ENCODE measurements around the gene PCNX2. TPM values are rescaled to one million over a fixed set of nuclear protein-coding genes. Genes with fewer than 3 reads are reported as not detected.

PCNX2 gene
- total and polyA plus RNA-seq, 2 of the 13 experiments (the other 11 are each of a cell fraction or from before 2014, with no cell fraction given) = 0.11 to 0.42 TPM

DNA sequence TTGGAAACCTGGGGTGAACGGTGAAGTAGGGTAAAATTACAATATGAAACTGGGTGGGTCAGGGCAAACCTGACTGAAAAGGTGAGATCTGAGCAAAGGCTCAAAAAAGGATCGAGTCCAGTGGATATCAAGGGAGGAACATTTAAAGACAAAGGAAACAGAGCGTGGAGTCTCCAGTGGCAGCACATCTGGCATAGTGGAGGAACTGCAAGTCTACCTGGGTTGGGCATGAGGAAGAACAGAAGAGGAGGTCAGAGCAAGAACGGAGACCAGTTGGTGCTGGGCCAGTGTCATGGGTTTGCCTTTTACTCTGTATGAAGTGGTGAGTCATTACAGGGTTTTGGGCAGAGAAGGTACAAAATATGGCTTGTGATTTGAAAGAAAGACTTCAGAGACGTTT lies 181.4 kb downstream of the PCNX2 start:
- 19% methylated on average over 5 of the region's 5 CpGs for WGBS (ENCODE audit: low lambda C conversion rate)
- Histone ChIP-seq H3K4me3 (replicated peaks in 1 of 3; ENCODE audit: insufficient read depth in 1 of 3, low read depth in 2 of 3, low read length in 3 of 3) (no peak overlapping the region), H3K36me3 (replicated peaks in 1 of 2; ENCODE audit: control insufficient read depth in 1 of 2, insufficient read depth in 2 of 2, low read length in 2 of 2) (no peaks in the 10 kb centered on the region), H3K27ac (ENCODE audit: extremely low read length, insufficient read depth, low read length) (no peak overlapping the region), H2AFZ (ENCODE audit: low read length) (peak overlapping the region; percentile 3), H3K4me1 (ENCODE audit: insufficient read depth, low read length) (peaks cover 5% of the 10 kb centered on the region; the same call in 1 of the 2 replicates), H4K20me1 (ENCODE audit: insufficient read depth, low read length) (no peaks in the 10 kb centered on the region), H3K9me3 (ENCODE audit: low read length) (no peaks in the 10 kb centered on the region), H3K79me2 (ENCODE audit: insufficient read depth, low read length) (no peaks in the 10 kb centered on the region), H3K4me2 (ENCODE audit: low read depth, low read length) (no peak overlapping the region), H3K27me3 (ENCODE audit: control insufficient read depth in 1 of 2, insufficient read depth in 2 of 2, low read length in 2 of 2) (peaks cover 0 to 4% of the 10 kb centered on the region in 2 experiments; a peak in 1 of 5 replicates), H3K9ac (ENCODE audit: insufficient read depth, low read depth, low read length) (no peak overlapping the region)
- no TSS peak for BruUV-seq (replicated peaks)
- in situ Hi-C loops (cut with HindIII; ENCODE audit: extremely low pct_ligation_motif_present, low pct_unique_long_range_greater_than_20kb) (no loop called here), intact Hi-C loops (cut with micrococcal nuclease; ENCODE audit: unreplicated experiment) (no loop called here)
- no peak for DNase-seq (ENCODE audit: low spot score)
- TF ChIP-seq FOXK2 (IDR thresholded peaks at IDR 0.05) (no peak), ZNF543 (CRISPR knock-in tag; IDR thresholded peaks at IDR 0.05) (no peak), HNF4A (CRISPR knock-in tag; IDR thresholded peaks at IDR 0.05) (no peak), ZNF737 (CRISPR knock-in tag; IDR thresholded peaks at IDR 0.05; ENCODE audit: borderline replicate concordance) (no peak)
- ChIA-PET POLR2A (no interaction called here), CTCF (ENCODE audit: low intra/inter-chr PET ratio, low total read pairs) (no interaction called here)
- ATAC-seq = no peak
- no peak for FAIRE-seq

DNA sequence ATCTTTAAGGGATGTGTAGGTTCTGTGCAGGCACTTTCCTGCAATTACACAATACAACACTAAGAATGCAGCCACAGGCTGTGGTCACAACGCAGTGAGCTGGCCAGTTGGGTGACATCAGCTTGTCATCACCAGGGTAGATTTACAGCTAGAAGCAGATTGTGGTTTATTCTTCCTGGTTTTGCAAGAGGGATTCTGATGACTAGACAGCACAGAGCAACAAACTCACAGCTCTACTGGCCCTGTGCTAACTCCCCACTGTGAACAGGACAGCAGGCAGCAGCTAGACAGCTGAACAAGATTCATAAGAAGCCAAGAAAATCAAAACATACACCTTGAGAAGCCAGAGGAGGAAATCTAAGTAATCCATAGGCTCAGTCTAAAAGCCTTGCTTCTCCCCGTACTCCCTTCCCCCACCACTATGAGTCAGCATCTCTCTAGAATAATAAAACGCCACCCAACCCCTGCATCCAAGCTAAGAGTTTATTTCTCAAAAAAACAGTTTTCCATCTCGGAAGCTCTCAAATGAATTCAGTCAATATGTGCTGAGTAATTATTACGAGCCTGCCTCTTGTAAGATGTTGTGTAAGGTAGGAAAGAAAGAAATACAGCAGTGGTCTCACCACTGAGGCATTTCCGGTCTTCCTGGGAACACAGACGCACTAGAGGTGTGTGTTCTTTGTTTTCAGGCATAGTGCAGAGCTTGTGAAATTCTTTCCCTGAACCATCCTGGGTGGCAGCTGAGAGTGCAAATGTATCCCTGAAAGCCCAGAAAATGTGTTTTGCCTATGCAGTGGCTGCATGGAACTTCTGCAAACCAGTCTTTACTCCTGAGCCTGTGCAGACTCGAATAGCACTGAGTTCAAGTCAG lies 182.3 kb downstream of the PCNX2 start:
- ChIA-PET POLR2A (no interaction called here), CTCF (ENCODE audit: low intra/inter-chr PET ratio, low total read pairs) (no interaction called here)
- in situ Hi-C loops (cut with HindIII; ENCODE audit: extremely low pct_ligation_motif_present, low pct_unique_long_range_greater_than_20kb) = no loop called here
- H3K27ac ChIP-seq (ENCODE audit: extremely low read length, insufficient read depth, low read length) = no peak overlapping the region
- no peak overlapping the region for H2AFZ ChIP-seq (ENCODE audit: low read length)
- WGBS (ENCODE audit: low lambda C conversion rate) = 0% methylated on average over 8 of the region's 8 CpGs
- peak; percentile 68 for ATAC-seq
- no peaks in the 10 kb centered on the region for H3K36me3 ChIP-seq (replicated peaks in 1 of 2; ENCODE audit: control insufficient read depth in 1 of 2, insufficient read depth in 2 of 2, low read length in 2 of 2)
- no peaks in the 10 kb centered on the region for H3K79me2 ChIP-seq (ENCODE audit: insufficient read depth, low read length)
- no peak overlapping the region for H3K9ac ChIP-seq (ENCODE audit: insufficient read depth, low read depth, low read length)
- intact Hi-C loops (cut with micrococcal nuclease; ENCODE audit: unreplicated experiment) = no loop called here
- H3K4me1 ChIP-seq (ENCODE audit: insufficient read depth, low read length) = peaks cover 5% of the 10 kb centered on the region; the same call in 1 of the 2 replicates
- peak overlapping the region; percentile 19 for H3K4me2 ChIP-seq (ENCODE audit: low read depth, low read length)
- H3K9me3 ChIP-seq (ENCODE audit: low read length) = no peaks in the 10 kb centered on the region
- no peak overlapping the region for H3K4me3 ChIP-seq (replicated peaks in 1 of 3; ENCODE audit: insufficient read depth in 1 of 3, low read depth in 2 of 3, low read length in 3 of 3)
- no peaks in the 10 kb centered on the region for H4K20me1 ChIP-seq (ENCODE audit: insufficient read depth, low read length)
- DNase-seq (ENCODE audit: low spot score) = peak; percentile 48
- BruUV-seq (replicated peaks) = no TSS peak
- H3K27me3 ChIP-seq (ENCODE audit: control insufficient read depth in 1 of 2, insufficient read depth in 2 of 2, low read length in 2 of 2) = peaks cover 0 to 4% of the 10 kb centered on the region in 2 experiments; a peak in 1 of 5 replicates
- no peak for FAIRE-seq
- TF ChIP-seq ZBTB21 (CRISPR knock-in tag; IDR thresholded peaks at IDR 0.05) (0 out of 2 replicates have a peak, but pooled peaks have one; percentile 41), ATF1 (CRISPR knock-in tag; IDR thresholded peaks at IDR 0.05) (no peak), KDM5B (CRISPR knock-in tag; IDR thresholded peaks at IDR 0.05; ENCODE audit: borderline replicate concordance) (no peak), SAP130 (CRISPR knock-in tag; IDR thresholded peaks at IDR 0.05; ENCODE audit: low read depth) (peak; percentile 15; the same call in 1 of the 2 replicates), MAFF (IDR thresholded peaks at IDR 0.05; ENCODE audit: low read depth, low read length) (peak; percentile 36), GABPB1 (CRISPR knock-in tag; IDR thresholded peaks at IDR 0.05) (peak; percentile 58), ZNF33B (CRISPR knock-in tag; IDR thresholded peaks at IDR 0.05) (no peak), SOX5 (CRISPR knock-in tag; IDR thresholded peaks at IDR 0.05; ENCODE audit: borderline replicate concordance) (peak; percentile 36; the same call in 1 of the 2 replicates), RBAK (CRISPR knock-in tag; IDR thresholded peaks at IDR 0.05) (no peak), ZBTB7A (CRISPR knock-in tag; IDR thresholded peaks at IDR 0.05) (no peak), TEAD3 (CRISPR knock-in tag; optimal IDR thresholded peaks at IDR 0.05; ENCODE audit: borderline replicate concordance) (peak; percentile 28), FOSL2 (CRISPR knock-in tag; IDR thresholded peaks at IDR 0.05) (peak; percentile 74), ZMYM3 (CRISPR knock-in tag; IDR thresholded peaks at IDR 0.05) (no peak), HOXA7 (CRISPR knock-in tag; IDR thresholded peaks at IDR 0.05) (no peak)
